Gastroesophageal sphincter (tissue), 3 donors: Measurements from ENCODE around the gene USP14.

Experiments used
- EP300 ChIP-seq: sonication (generic); formaldehyde crosslinking; IDR thresholded peaks from one replicate; pipeline ENCODE4 v1.6.1; 2017; ENCODE audit warnings: antibody characterized with exemption, mild to moderate bottlenecking
- POLR2A ChIP-seq, 2 donors: fragments of 450-650 bp; IDR thresholded peaks; one replicate each; pipeline ENCODE4 v1.6.1; 2017; ENCODE audit warnings: antibody characterized with exemption in 2 of 2, mild to moderate bottlenecking in 2 of 2, moderate library complexity in 1 of 2
- TF ChIP-seq, protein P1 (sequence below), 4 experiments: fragments of 200-600 bp in 2 of 4; fragments of 450-650 bp in 2 of 4; sonication (generic) in 1 of 4; IDR thresholded peaks; one replicate each; pipeline ENCODE4 v1.5.1; 2017 to 2019; ENCODE audit warnings: antibody characterized with exemption in 4 of 4, mild to moderate bottlenecking in 2 of 4, moderate library complexity in 2 of 4

DNA sequence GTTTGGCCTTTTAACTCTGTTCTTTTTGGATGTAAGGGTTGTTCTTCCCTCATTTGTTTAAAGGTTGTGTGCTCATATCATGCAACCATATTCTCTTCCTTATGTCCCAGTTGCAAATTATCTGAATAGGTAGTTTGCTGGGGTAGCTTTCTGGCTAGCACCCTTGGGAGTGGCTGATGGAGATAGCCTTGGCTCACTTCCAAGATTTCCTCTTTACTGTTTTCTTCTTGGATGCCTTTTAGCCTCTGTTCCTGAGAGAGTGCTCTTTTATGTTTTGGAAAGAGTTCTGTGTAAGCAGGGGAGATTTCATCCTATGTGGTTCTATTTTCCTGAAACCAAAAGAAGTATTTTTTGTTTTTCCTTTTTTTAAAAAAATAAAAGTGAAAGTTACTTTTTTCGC is 25.4 kb downstream of the USP14 start:
- TF ChIP-seq, protein P1, sequence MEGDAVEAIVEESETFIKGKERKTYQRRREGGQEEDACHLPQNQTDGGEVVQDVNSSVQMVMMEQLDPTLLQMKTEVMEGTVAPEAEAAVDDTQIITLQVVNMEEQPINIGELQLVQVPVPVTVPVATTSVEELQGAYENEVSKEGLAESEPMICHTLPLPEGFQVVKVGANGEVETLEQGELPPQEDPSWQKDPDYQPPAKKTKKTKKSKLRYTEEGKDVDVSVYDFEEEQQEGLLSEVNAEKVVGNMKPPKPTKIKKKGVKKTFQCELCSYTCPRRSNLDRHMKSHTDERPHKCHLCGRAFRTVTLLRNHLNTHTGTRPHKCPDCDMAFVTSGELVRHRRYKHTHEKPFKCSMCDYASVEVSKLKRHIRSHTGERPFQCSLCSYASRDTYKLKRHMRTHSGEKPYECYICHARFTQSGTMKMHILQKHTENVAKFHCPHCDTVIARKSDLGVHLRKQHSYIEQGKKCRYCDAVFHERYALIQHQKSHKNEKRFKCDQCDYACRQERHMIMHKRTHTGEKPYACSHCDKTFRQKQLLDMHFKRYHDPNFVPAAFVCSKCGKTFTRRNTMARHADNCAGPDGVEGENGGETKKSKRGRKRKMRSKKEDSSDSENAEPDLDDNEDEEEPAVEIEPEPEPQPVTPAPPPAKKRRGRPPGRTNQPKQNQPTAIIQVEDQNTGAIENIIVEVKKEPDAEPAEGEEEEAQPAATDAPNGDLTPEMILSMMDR (IDR thresholded peaks at IDR 0.05) = no peak
- no peak for TF ChIP-seq POLR2A (IDR thresholded peaks at IDR 0.05)
- TF ChIP-seq EP300 = no peak
